Tibial nerve (tissue), 3 donors: Measurements from ENCODE around the gene UGT1A1.
"Not testable (repeated sequence)": the region's sequence is repeated elsewhere in the genome, so short reads cannot be mapped to it uniquely, and the experiment has no call there.

Experiments
- CTCF ChIP-seq, 5 experiments: fragments of 200-600 bp in 3 of 5; fragments of 450-650 bp in 2 of 5; sonication (generic) in 3 of 5; IDR thresholded peaks; one replicate each; pipeline ENCODE4 v1.5.1; 2016 to 2019; ENCODE audit warnings: antibody characterized with exemption in 5 of 5, mild to moderate bottlenecking in 3 of 5, moderate library complexity in 2 of 5
- POLR2A ChIP-seq, 2 donors: fragments of 450-650 bp; IDR thresholded peaks; one replicate each; pipeline ENCODE4 v1.6.1; 2017; ENCODE audit warnings: antibody characterized with exemption in 2 of 2, mild to moderate bottlenecking in 2 of 2, moderate library complexity in 2 of 2

DNA sequence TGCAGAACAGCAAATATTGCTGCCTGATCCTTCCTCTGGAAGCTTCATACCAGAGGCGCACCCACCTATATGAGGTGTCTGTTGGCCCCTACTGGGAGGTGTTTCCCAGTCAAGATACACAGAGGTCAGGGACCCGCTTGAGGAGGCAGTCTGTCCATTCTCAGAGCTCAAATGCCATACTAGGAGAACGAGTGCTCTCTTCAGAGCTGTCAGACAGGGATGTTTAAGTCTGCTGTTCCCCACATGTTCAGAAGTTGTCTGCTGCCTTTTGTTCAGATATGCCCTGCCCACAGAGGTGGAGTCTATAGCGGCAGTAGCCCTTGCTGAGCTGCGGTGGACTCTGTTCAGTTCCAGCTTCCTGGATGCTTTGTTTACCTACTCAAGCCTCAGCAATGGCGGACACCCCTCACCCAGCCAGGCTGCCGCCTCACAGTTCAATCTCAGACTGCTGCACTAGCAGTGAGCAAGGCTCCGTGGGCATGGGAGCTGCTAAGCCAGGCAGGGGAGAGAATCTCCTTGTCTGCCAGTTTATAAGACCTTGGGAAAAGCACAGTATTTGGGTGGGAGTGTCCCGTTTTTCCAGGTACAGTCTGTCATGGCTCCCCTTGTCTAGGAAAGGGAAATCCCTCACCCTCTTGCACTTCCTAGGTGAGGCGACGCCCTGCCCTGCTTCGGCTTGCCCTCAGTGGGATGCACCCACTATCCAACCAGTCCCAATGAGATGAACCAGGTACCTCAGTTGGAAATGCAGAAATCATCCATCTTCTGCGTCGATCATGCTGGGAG lies 23.0 kb upstream of the UGT1A1 start:
- TF ChIP-seq CTCF, POLR2A (IDR thresholded peaks at IDR 0.05): not testable (repeated sequence)
